ENCODE measurements around the gene HYAL3. TPM values are rescaled to one million over a fixed set of nuclear protein-coding genes. Genes with fewer than 3 reads are reported as not detected.
"Not testable (repeated sequence)": the region's sequence is repeated elsewhere in the genome, so short reads cannot be mapped to it uniquely, and the experiment has no call there.

Gene HYAL3
- total RNA-seq, 2 experiments from 2014 or later: 2.7 to 3.5 TPM

DNA sequence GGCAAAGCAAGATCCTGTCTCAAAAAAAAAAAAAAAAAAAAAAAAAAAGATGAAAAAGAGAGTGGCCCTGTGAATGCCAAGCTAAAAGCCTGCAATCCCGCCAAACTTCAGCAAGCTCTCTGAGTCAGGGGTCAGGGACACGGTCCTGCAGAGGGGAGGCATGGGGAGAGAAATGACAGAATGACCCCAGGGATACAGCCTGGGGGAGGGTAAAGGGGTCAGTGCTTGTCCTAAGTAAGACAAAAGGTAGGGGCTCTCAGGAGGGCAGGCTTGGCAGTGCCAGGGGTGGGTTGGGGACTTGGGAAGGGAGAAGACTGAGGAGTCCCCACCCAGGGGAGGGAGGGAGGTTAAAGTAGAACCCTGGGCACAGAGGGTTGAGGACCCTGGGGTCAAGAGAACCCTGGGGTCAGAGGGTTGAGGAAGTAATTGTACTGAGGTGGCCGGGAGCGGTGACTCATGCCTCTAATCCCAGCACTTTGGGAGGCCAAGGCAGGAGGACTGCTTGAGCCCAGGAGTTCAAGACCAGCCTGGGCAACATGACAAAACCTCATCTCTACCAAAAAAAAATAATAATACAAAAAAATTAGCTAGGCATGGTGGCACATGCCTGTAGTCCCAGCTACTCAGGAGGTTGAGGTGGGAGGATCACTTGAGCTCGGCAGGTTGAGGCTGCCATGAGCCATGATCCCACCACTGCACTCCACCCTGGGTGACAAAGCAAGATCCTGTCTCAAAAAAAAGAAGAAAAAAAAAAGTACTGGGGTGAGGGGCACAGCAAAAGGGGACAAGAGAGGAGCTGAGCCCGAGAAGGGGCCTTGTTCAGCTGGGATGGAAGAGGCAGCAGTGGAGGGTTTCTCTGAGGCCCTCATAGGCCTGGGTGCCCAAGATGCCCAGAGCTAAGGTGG, 35.5 kb downstream of the HYAL3 start:
- no TSS peak for BruUV-seq (replicated peaks)
- intact Hi-C loops (cut with micrococcal nuclease; ENCODE audit: unreplicated experiment): no loop called here
- Histone ChIP-seq H3K4me3 (ENCODE audit: low read depth, low read length, poor library complexity, severe bottlenecking) (no peak overlapping the region), H3K79me2 (ENCODE audit: insufficient read depth, low read depth, low read length) (no peaks in the 10 kb centered on the region), H3K4me1 (ENCODE audit: insufficient read depth, low read length, poor library complexity, severe bottlenecking) (peaks cover 4% of the 10 kb centered on the region), H4K20me1 (ENCODE audit: insufficient read depth, low read length) (no peaks in the 10 kb centered on the region), H3K9me2 (ENCODE audit: insufficient read depth, low read length) (no peaks in the 10 kb centered on the region), H3K27ac (ENCODE audit: low read depth, low read length, poor library complexity, severe bottlenecking) (no peak overlapping the region), H3K9me3 (ENCODE audit: low read length) (no peaks in the 10 kb centered on the region), H3K36me3 (ENCODE audit: insufficient read depth, low read length) (peaks cover 11% of the 10 kb centered on the region; the same call in 1 of the 2 replicates), H3K4me2 (ENCODE audit: low read length) (no peak overlapping the region), H2AFZ (ENCODE audit: low read length) (no peak overlapping the region)
- no peak for DNase-seq (ENCODE audit: low spot score)
- ChIA-PET POLR2A (interaction anchor here (0.5 to 1.2 kb wide), 3 partner anchors 17 to 83 kb away, joined by 3 to 6 read pairs (median 4); no protein-coding TSS in a partner anchor), CTCF (ENCODE audit: unreplicated experiment) (no interaction called here)
- TF ChIP-seq, protein P1, sequence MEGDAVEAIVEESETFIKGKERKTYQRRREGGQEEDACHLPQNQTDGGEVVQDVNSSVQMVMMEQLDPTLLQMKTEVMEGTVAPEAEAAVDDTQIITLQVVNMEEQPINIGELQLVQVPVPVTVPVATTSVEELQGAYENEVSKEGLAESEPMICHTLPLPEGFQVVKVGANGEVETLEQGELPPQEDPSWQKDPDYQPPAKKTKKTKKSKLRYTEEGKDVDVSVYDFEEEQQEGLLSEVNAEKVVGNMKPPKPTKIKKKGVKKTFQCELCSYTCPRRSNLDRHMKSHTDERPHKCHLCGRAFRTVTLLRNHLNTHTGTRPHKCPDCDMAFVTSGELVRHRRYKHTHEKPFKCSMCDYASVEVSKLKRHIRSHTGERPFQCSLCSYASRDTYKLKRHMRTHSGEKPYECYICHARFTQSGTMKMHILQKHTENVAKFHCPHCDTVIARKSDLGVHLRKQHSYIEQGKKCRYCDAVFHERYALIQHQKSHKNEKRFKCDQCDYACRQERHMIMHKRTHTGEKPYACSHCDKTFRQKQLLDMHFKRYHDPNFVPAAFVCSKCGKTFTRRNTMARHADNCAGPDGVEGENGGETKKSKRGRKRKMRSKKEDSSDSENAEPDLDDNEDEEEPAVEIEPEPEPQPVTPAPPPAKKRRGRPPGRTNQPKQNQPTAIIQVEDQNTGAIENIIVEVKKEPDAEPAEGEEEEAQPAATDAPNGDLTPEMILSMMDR (conservative IDR thresholded peaks at IDR 0.05; ENCODE audit: low read length): no peak
- TF ChIP-seq EZH2phosphoT487 (IDR thresholded peaks at IDR 0.05; ENCODE audit: borderline replicate concordance, low read depth, low read length): no peak

DNA sequence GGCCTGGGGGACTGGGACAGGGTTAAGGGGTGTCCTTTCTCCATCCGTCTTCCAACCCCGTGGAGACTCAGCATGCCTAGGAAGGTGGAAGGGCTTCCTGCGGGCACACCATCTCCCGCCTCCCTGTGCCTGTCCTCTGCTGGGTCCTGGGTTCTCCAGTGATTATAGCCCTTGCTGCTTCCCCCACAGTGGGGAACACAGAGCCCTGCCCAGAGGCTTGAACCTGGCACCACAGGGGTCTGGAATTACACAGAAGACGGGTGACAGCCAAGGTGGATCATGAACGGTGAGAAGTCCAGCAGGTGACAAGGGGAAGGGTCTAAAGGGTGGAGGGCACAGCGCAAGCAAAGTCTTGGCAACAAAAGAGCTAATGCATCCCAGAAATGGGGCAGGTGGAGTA, 36.4 kb downstream of the HYAL3 start:
- H2AFZ ChIP-seq (ENCODE audit: low read length): no peak overlapping the region
- POLR2A ChIA-PET: interaction anchor here (0.5 kb wide), 1 partner anchor 42 kb away, joined by 3 read pairs; no protein-coding TSS in a partner anchor

DNA sequence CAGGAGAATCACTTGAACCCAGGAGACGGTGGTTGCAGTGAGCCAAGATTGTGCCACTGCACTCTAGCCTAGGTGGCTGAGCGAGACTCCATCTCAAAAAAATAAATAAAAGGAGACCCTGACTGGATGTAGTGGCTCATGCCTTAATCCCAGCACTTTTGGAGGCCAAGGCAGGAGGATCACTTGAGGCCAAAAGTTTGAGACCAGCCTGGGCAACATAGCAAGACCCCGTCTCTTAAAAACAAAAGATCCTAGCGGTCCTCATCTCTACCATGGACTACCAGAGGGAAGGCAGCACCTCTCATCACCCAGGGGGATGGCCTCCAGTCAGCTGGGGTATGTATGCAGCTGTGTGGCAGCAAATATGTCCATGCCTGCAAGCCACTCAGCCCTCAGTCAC, 37.0 kb downstream of the HYAL3 start:
- intact Hi-C loops (cut with micrococcal nuclease; ENCODE audit: unreplicated experiment); DNase-seq (ENCODE audit: low spot score); H2AFZ ChIP-seq (ENCODE audit: low read length); H3K79me2 ChIP-seq (ENCODE audit: insufficient read depth, low read depth, low read length); H3K9me2 ChIP-seq (ENCODE audit: insufficient read depth, low read length); H3K27ac ChIP-seq (ENCODE audit: low read depth, low read length, poor library complexity, severe bottlenecking); H3K4me1 ChIP-seq (ENCODE audit: insufficient read depth, low read length, poor library complexity, severe bottlenecking); H3K4me2 ChIP-seq (ENCODE audit: low read length); POLR2A ChIA-PET; BruUV-seq (replicated peaks); H3K4me3 ChIP-seq (ENCODE audit: low read depth, low read length, poor library complexity, severe bottlenecking); CTCF ChIA-PET (ENCODE audit: unreplicated experiment); H4K20me1 ChIP-seq (ENCODE audit: insufficient read depth, low read length); H3K9me3 ChIP-seq (ENCODE audit: low read length): not testable (repeated sequence)
- peaks cover 26% of the 10 kb centered on the region for H3K36me3 ChIP-seq (ENCODE audit: insufficient read depth, low read length)

More for the DNA sequence above, 36.4 kb downstream of the HYAL3 start:
- no peak for DNase-seq (ENCODE audit: low spot score)
- no peak for TF ChIP-seq EZH2phosphoT487 (IDR thresholded peaks at IDR 0.05; ENCODE audit: borderline replicate concordance, low read depth, low read length)
- TF ChIP-seq, protein P1 (conservative IDR thresholded peaks at IDR 0.05; ENCODE audit: low read length): no peak
- Histone ChIP-seq H3K27ac (ENCODE audit: low read depth, low read length, poor library complexity, severe bottlenecking) (no peak overlapping the region), H4K20me1 (ENCODE audit: insufficient read depth, low read length) (no peaks in the 10 kb centered on the region), H3K4me2 (ENCODE audit: low read length) (no peak overlapping the region), H3K9me2 (ENCODE audit: insufficient read depth, low read length) (no peaks in the 10 kb centered on the region), H3K4me1 (ENCODE audit: insufficient read depth, low read length, poor library complexity, severe bottlenecking) (peaks cover 4% of the 10 kb centered on the region), H3K36me3 (ENCODE audit: insufficient read depth, low read length) (peaks cover 20% of the 10 kb centered on the region), H3K9me3 (ENCODE audit: low read length) (no peaks in the 10 kb centered on the region), H3K79me2 (ENCODE audit: insufficient read depth, low read depth, low read length) (no peaks in the 10 kb centered on the region), H3K4me3 (ENCODE audit: low read depth, low read length, poor library complexity, severe bottlenecking) (no peak overlapping the region)
- intact Hi-C loops (cut with micrococcal nuclease; ENCODE audit: unreplicated experiment): no loop called here
- CTCF ChIA-PET (ENCODE audit: unreplicated experiment): no interaction called here
- no TSS peak for BruUV-seq (replicated peaks)
